ENCODE results near the gene TMEM161B. TPM values are rescaled to one million over a fixed set of nuclear protein-coding genes. Genes with fewer than 3 reads are reported as not detected.

TMEM161B gene
- total and polyA plus RNA-seq, 2 donors (not counting 3 experiments of a cell fraction or from before 2014, with no cell fraction given): 5.3 to 11.6 TPM

DNA sequence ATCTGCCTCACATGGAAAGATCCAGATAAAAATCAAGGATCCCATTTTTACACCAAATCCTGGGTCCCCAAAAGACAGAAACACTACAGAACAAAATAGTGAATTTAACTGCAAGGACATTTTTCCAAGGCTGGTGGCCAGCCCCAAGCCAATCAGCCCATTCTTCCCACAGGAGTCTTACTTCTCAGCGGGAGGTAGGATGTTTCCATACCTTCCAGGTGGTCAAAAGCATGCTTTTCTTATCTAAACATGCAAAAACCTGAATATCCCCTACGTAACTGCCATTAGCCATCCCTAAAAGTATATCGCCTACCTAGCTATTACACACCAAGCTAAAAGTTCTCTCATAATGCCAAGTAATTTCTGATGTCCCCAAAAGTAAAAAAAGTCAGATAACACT lies 20.6 kb downstream of the TMEM161B start:
- Histone ChIP-seq H3K9ac (replicated peaks; ENCODE audit: extremely low read depth, insufficient read depth, low read length) (no peak overlapping the region), H4K20me1 (replicated peaks; ENCODE audit: control insufficient read depth, extremely low read depth, insufficient read depth, low read length) (peaks cover 9% of the 10 kb centered on the region), H3K9me1 (replicated peaks; ENCODE audit: control insufficient read depth, extremely low read depth, insufficient read depth, low read length) (no peaks in the 10 kb centered on the region), H3K36me3 (ENCODE audit: control insufficient read depth in 2 of 2, extremely low read depth in 1 of 2, insufficient read depth in 2 of 2, low read length in 2 of 2) (no peaks in the 10 kb centered on the region), H2AFZ (ENCODE audit: low read depth, low read length) (no peak overlapping the region), H3K79me2 (ENCODE audit: control insufficient read depth, insufficient read depth, low read length) (peaks cover 59% of the 10 kb centered on the region), H3K27ac (ENCODE audit: insufficient read depth, low read depth, low read length) (no peak overlapping the region), H3K4me1 (ENCODE audit: control insufficient read depth, extremely low read depth, insufficient read depth, low read length) (no peaks in the 10 kb centered on the region), H3K4me3 (replicated peaks in 1 of 3; ENCODE audit: insufficient read depth in 1 of 3, low read depth in 1 of 3, low read length in 3 of 3) (no peak overlapping the region), H3K27me3 (ENCODE audit: control insufficient read depth in 2 of 2, insufficient read depth in 2 of 2, low read length in 2 of 2) (no peaks in the 10 kb centered on the region), H3K4me2 (ENCODE audit: insufficient read depth, low read length) (no peak overlapping the region), H3K9me3 (replicated peaks; ENCODE audit: control insufficient read depth, insufficient read depth, low read length) (no peaks in the 10 kb centered on the region)
- TF ChIP-seq POLR2AphosphoS5 (IDR thresholded peaks at IDR 0.05; ENCODE audit: insufficient read depth, low read depth, low read length) (no peak), GATA2 (IDR thresholded peaks at IDR 0.05; ENCODE audit: insufficient read depth, insufficient read length, low read depth, low read length) (no peak), FOS (IDR thresholded peaks at IDR 0.05; ENCODE audit: borderline replicate concordance, insufficient read depth, low read length) (no peak), MAX (IDR thresholded peaks at IDR 0.05; ENCODE audit: insufficient read depth, insufficient read length) (no peak), POLR2A (IDR thresholded peaks at IDR 0.05; ENCODE audit: low read depth, low read length) (no peak), MYC (IDR thresholded peaks at IDR 0.05; ENCODE audit: low read depth, low read length) (no peak), EZH2 (IDR thresholded peaks at IDR 0.05; ENCODE audit: borderline replicate concordance, low read depth, low read length, severe bottlenecking) (no peak), JUN (IDR thresholded peaks at IDR 0.05; ENCODE audit: borderline replicate concordance, insufficient read depth, insufficient read length, low read depth) (no peak), CTCF (IDR thresholded peaks at IDR 0.05; ENCODE audit: extremely low read depth in 1 of 2, insufficient read depth in 1 of 2, low read depth in 1 of 2, low read length in 2 of 2) (no peak)
- no peak for FAIRE-seq
- intact Hi-C loops (cut with micrococcal nuclease): no loop called here
- ChIA-PET CTCF (no interaction called here), POLR2A (no interaction called here)
- no TSS peak for BruUV-seq (replicated peaks)
- dilution Hi-C loops (cut with MboI; ENCODE audit: extremely low pct_ligation_motif_present, low sequenced_read_pairs): no loop called here
- no peak for DNase-seq (ENCODE audit: low read depth, low spot score)

Measured in endothelial cell of umbilical vein (primary cell).